Measurements from ENCODE around the gene LCOR.
"Not testable (repeated sequence)": the region's sequence is repeated elsewhere in the genome, so short reads cannot be mapped to it uniquely, and the experiment has no call there.

The LCOR gene

GRCh38 chr10:96831867-96832720, at the start of gene LCOR:
TSS of gene LCOR (plus strand) at chr10:96832298. CDS start at chr10:96949058, 116,760 bp downstream.
- H3K4me3 ChIP-seq (ENCODE audit: low read length in 2 of 2): peak within 1 kb of the TSS; percentile 75 to 83
- H3K9ac ChIP-seq (ENCODE audit: low read length in 2 of 2): peak within 1 kb of the TSS; percentile 73 to 76
- H3K27ac ChIP-seq (ENCODE audit: low read length): peak within 1 kb of the TSS; percentile 82
- no peaks in the 10 kb centered on the region for H3K9me3 ChIP-seq (ENCODE audit: control insufficient read depth in 2 of 2, low read length in 2 of 2)
- peaks cover 15% of the 10 kb centered on the region for H3K4me1 ChIP-seq (ENCODE audit: control insufficient read depth, insufficient read depth, low read length)
- H3K27me3 ChIP-seq (ENCODE audit: control insufficient read depth in 1 of 2, insufficient read depth in 2 of 2, low read length in 2 of 2): no peaks in the 10 kb centered on the region
- H3K36me3 ChIP-seq (ENCODE audit: control insufficient read depth in 2 of 2, insufficient read depth in 2 of 2, low read length in 2 of 2): no peaks in the 10 kb centered on the region

DNA sequence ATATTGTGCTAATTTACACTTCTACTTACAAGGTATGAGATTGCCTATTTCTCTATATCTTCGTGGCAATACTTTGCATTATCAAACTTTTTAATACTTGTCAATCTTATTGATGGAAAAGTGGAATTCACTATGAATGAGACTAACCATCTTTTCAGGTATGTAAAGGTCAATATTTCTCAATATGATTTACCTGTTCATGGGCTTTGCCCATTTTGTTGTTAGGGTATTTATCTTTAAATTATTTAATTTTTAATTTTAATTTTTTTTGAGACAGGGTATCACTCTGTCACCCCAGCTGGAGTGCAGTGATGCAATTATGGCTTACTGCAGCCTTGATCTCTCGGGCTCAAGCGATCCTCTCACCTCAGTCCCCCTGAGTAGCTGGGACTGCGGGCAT, 47.8 kb upstream of the LCOR start:
- no peak overlapping the region for H3K9ac ChIP-seq (ENCODE audit: low read length in 2 of 2)
- no peaks in the 10 kb centered on the region for H3K36me3 ChIP-seq (ENCODE audit: control insufficient read depth in 2 of 2, insufficient read depth in 2 of 2, low read length in 2 of 2)
- no peaks in the 10 kb centered on the region for H3K27me3 ChIP-seq (ENCODE audit: control insufficient read depth in 1 of 2, insufficient read depth in 2 of 2, low read length in 2 of 2)
- no peak overlapping the region for H3K27ac ChIP-seq (ENCODE audit: low read length)
- peaks cover 0 to 4% of the 10 kb centered on the region in 2 donors for H3K9me3 ChIP-seq (ENCODE audit: control insufficient read depth in 2 of 2, low read length in 2 of 2)
- H3K4me3 ChIP-seq (ENCODE audit: low read length in 2 of 2): no peak overlapping the region
- H3K4me1 ChIP-seq (ENCODE audit: control insufficient read depth, insufficient read depth, low read length): no peaks in the 10 kb centered on the region

DNA sequence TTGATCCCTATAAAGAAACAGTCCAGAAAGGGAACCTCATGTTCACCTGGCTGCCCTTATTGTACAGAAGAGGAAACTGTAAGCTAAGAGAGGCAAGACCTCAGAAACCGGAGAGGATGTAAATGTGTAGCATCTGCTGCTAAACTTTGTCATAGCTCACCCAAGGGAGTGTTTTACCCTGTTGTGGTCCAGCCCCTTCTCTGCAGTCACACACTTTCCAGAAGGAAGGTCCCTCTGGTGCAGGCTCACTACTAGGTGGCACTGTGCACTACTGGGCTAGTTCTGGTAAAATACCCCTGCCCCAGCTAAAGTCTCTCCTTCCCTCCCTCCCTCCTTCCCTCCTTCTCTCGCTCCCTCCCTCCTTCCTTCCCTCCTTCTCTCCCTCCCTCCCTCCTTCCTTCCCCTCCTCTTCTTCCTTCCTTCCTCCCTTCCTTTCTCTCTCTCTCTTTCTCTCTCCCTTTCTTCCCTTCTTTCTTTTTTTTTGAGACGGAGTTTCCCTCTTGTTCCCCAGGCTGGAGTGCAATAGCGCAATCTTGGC, 42.5 kb upstream of the LCOR start:
- no peak overlapping the region for H3K9ac ChIP-seq (ENCODE audit: low read length in 2 of 2)
- H3K4me1 ChIP-seq (ENCODE audit: control insufficient read depth, insufficient read depth, low read length): no peaks in the 10 kb centered on the region
- H3K27me3 ChIP-seq (ENCODE audit: control insufficient read depth in 1 of 2, insufficient read depth in 2 of 2, low read length in 2 of 2): peaks cover 2 to 4% of the 10 kb centered on the region in 2 donors
- peaks cover 0 to under 1% of the 10 kb centered on the region in 2 donors for H3K9me3 ChIP-seq (ENCODE audit: control insufficient read depth in 2 of 2, low read length in 2 of 2)
- no peak overlapping the region for H3K4me3 ChIP-seq (ENCODE audit: low read length in 2 of 2)
- no peak overlapping the region for H3K27ac ChIP-seq (ENCODE audit: low read length)
- H3K36me3 ChIP-seq (ENCODE audit: control insufficient read depth in 2 of 2, insufficient read depth in 2 of 2, low read length in 2 of 2): no peaks in the 10 kb centered on the region

DNA sequence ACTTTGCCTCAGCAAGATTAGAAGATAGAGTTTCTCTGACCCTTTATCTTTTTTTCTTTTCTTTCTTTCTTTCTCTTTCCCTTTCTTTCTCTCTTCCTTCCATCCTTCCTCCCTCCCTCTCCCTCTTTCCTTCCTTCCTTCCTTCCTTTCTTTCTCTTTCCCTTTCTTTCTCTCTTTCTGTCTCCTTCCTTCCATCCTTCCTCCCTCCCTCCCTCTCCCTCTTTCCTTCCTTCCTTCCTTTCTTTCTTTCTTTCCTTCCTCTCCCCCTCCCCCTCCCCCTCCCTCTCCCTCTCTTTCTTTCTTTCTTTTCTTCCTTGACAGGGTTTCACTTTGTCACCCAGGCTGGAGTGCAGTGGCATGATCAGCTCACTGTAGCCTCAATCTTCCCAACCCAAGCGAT, 40.2 kb upstream of the LCOR start:
- no peak overlapping the region for H3K27ac ChIP-seq (ENCODE audit: low read length)

GRCh38 chr10:96794836-96795733, 37.0 kb upstream of the LCOR start:
- no peaks in the 10 kb centered on the region for H3K9me3 ChIP-seq (ENCODE audit: control insufficient read depth in 2 of 2, low read length in 2 of 2)
- no peak overlapping the region for H3K4me3 ChIP-seq (ENCODE audit: low read length in 2 of 2)
- H3K27ac ChIP-seq (ENCODE audit: low read length): no peak overlapping the region
- peaks cover 0 to 4% of the 10 kb centered on the region in 2 donors for H3K27me3 ChIP-seq (ENCODE audit: control insufficient read depth in 1 of 2, insufficient read depth in 2 of 2, low read length in 2 of 2)
- H3K36me3 ChIP-seq (ENCODE audit: control insufficient read depth in 2 of 2, insufficient read depth in 2 of 2, low read length in 2 of 2): no peaks in the 10 kb centered on the region
- H3K4me1 ChIP-seq (ENCODE audit: control insufficient read depth, insufficient read depth, low read length): no peaks in the 10 kb centered on the region
- H3K9ac ChIP-seq (ENCODE audit: low read length in 2 of 2): no peak overlapping the region

More for the DNA sequence above, 40.2 kb upstream of the LCOR start:
- no peaks in the 10 kb centered on the region for H3K4me1 ChIP-seq (ENCODE audit: control insufficient read depth, insufficient read depth, low read length)
- H3K4me3 ChIP-seq (ENCODE audit: low read length in 2 of 2): no peak overlapping the region
- no peak overlapping the region for H3K9ac ChIP-seq (ENCODE audit: low read length in 2 of 2)
- H3K27me3 ChIP-seq (ENCODE audit: control insufficient read depth in 1 of 2, insufficient read depth in 2 of 2, low read length in 2 of 2): peaks cover 2 to 4% of the 10 kb centered on the region in 2 donors
- no peaks in the 10 kb centered on the region for H3K9me3 ChIP-seq (ENCODE audit: control insufficient read depth in 2 of 2, low read length in 2 of 2)
- no peaks in the 10 kb centered on the region for H3K36me3 ChIP-seq (ENCODE audit: control insufficient read depth in 2 of 2, insufficient read depth in 2 of 2, low read length in 2 of 2)

GRCh38 chr10:96797485-96797884, 34.6 kb upstream of the LCOR start:
- no peaks in the 10 kb centered on the region for H3K4me1 ChIP-seq (ENCODE audit: control insufficient read depth, insufficient read depth, low read length)
- H3K4me3 ChIP-seq (ENCODE audit: low read length in 2 of 2): no peak overlapping the region
- no peaks in the 10 kb centered on the region for H3K9me3 ChIP-seq (ENCODE audit: control insufficient read depth in 2 of 2, low read length in 2 of 2)
- H3K27me3 ChIP-seq (ENCODE audit: control insufficient read depth in 1 of 2, insufficient read depth in 2 of 2, low read length in 2 of 2): no peaks in the 10 kb centered on the region
- no peaks in the 10 kb centered on the region for H3K36me3 ChIP-seq (ENCODE audit: control insufficient read depth in 2 of 2, insufficient read depth in 2 of 2, low read length in 2 of 2)
- H3K9ac ChIP-seq (ENCODE audit: low read length in 2 of 2): no peak overlapping the region
- no peak overlapping the region for H3K27ac ChIP-seq (ENCODE audit: low read length)

GRCh38 chr10:96803288-96803664, 28.8 kb upstream of the LCOR start:
- Histone ChIP-seq H3K27me3 (ENCODE audit: control insufficient read depth in 1 of 2, insufficient read depth in 2 of 2, low read length in 2 of 2) (no peaks in the 10 kb centered on the region), H3K36me3 (ENCODE audit: control insufficient read depth in 2 of 2, insufficient read depth in 2 of 2, low read length in 2 of 2) (no peaks in the 10 kb centered on the region), H3K27ac (ENCODE audit: low read length) (no peak overlapping the region), H3K4me3 (ENCODE audit: low read length in 2 of 2) (no peak overlapping the region), H3K9ac (ENCODE audit: low read length in 2 of 2) (no peak overlapping the region), H3K4me1 (ENCODE audit: control insufficient read depth, insufficient read depth, low read length) (no peaks in the 10 kb centered on the region), H3K9me3 (ENCODE audit: control insufficient read depth in 2 of 2, low read length in 2 of 2) (no peaks in the 10 kb centered on the region)

DNA sequence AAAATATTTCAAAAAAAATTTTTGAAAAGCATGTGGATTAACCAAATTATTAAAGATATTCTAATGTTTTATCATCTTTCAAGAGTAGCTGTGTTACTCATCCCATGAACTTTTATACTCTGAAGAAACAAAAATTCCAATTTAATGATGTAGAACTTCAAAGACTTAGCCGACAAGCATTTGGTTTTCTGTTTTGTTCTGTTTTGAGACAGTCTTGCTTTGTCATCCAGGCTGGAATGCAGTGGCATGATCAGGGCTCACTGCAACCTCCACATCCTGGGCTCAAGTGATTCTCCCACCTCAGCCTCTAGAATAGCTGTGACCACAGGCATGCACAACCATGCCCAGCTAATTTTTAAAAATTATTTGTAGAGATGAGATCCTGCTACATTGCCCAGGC, 17.8 kb upstream of the LCOR start:
- Histone ChIP-seq H3K36me3 (ENCODE audit: control insufficient read depth in 2 of 2, insufficient read depth in 2 of 2, low read length in 2 of 2) (no peaks in the 10 kb centered on the region), H3K9me3 (ENCODE audit: control insufficient read depth in 2 of 2, low read length in 2 of 2) (no peaks in the 10 kb centered on the region), H3K27ac (ENCODE audit: low read length) (no peak overlapping the region), H3K4me3 (ENCODE audit: low read length in 2 of 2) (no peak overlapping the region), H3K27me3 (ENCODE audit: control insufficient read depth in 1 of 2, insufficient read depth in 2 of 2, low read length in 2 of 2) (no peaks in the 10 kb centered on the region), H3K9ac (ENCODE audit: low read length in 2 of 2) (no peak overlapping the region), H3K4me1 (ENCODE audit: control insufficient read depth, insufficient read depth, low read length) (no peaks in the 10 kb centered on the region)

DNA sequence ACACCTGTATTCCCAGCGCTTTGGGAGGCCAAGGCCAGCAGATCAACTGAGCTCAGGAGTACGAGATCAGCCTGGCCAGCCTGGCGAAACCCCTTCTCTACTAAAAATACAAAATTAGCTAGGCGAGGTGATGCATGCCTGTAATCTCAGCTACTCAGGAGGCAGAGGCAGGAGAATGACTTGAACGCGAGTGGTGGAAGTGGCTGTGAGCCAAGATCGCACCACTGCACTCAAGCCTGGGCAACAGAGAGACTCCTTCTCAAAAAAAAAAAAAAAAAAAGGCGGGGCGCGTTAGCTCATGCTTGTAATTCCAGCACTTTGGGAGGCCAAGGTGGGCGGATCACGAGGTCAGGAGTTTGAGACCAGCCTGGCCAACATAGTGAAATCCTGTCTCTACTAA, 13.1 kb upstream of the LCOR start:
- not testable (repeated sequence) for H3K27ac ChIP-seq (ENCODE audit: low read length); H3K9ac ChIP-seq (ENCODE audit: low read length in 2 of 2); H3K4me1 ChIP-seq (ENCODE audit: control insufficient read depth, insufficient read depth, low read length); H3K4me3 ChIP-seq (ENCODE audit: low read length in 2 of 2); H3K36me3 ChIP-seq (ENCODE audit: control insufficient read depth in 2 of 2, insufficient read depth in 2 of 2, low read length in 2 of 2); H3K9me3 ChIP-seq (ENCODE audit: control insufficient read depth in 2 of 2, low read length in 2 of 2); H3K27me3 ChIP-seq (ENCODE audit: control insufficient read depth in 1 of 2, insufficient read depth in 2 of 2, low read length in 2 of 2)

- Histone ChIP-seq H3K27me3 (ENCODE audit: control insufficient read depth in 1 of 2, insufficient read depth in 2 of 2, low read length in 2 of 2) (no peaks in the 10 kb centered on the region), H3K9me3 (ENCODE audit: control insufficient read depth in 2 of 2, low read length in 2 of 2) (no peaks in the 10 kb centered on the region), H3K27ac (ENCODE audit: low read length) (no peak overlapping the region), H3K4me1 (ENCODE audit: control insufficient read depth, insufficient read depth, low read length) (no peaks in the 10 kb centered on the region), H3K4me3 (ENCODE audit: low read length in 2 of 2) (no peak overlapping the region), H3K9ac (ENCODE audit: low read length in 2 of 2) (no peak overlapping the region), H3K36me3 (ENCODE audit: control insufficient read depth in 2 of 2, insufficient read depth in 2 of 2, low read length in 2 of 2) (no peaks in the 10 kb centered on the region)
Observed at GRCh38 chr10:96820765-96821164, 11.3 kb upstream of the LCOR start.

Data from stomach smooth muscle (tissue), 2 donors.